Measurements from ENCODE around the gene CDYL. TPM values are rescaled to one million over a fixed set of nuclear protein-coding genes. Genes with fewer than 3 reads are reported as not detected.

CDYL gene
- total RNA-seq, 2 experiments from 2014 or later, result 31.1 to 31.2 TPM

GRCh38 chr6:4894049-4894448 is 117.8 kb downstream of the CDYL start:
- CTCF ChIA-PET, result interaction anchor here (1.1 kb wide), 1 partner anchor 12 kb away, joined by 3 read pairs; no protein-coding TSS in a partner anchor
- peaks cover 42% of the 10 kb centered on the region for H3K36me3 Mint-ChIP-seq (ENCODE audit: low read depth)
- no peaks in the 10 kb centered on the region for H3K9me3 Mint-ChIP-seq
- H3K4me1 Mint-ChIP-seq (ENCODE audit: low read depth), result peaks cover 4% of the 10 kb centered on the region
- DNase-seq (no peak), ATAC-seq (no peak)
- TF ChIP-seq, protein P1, sequence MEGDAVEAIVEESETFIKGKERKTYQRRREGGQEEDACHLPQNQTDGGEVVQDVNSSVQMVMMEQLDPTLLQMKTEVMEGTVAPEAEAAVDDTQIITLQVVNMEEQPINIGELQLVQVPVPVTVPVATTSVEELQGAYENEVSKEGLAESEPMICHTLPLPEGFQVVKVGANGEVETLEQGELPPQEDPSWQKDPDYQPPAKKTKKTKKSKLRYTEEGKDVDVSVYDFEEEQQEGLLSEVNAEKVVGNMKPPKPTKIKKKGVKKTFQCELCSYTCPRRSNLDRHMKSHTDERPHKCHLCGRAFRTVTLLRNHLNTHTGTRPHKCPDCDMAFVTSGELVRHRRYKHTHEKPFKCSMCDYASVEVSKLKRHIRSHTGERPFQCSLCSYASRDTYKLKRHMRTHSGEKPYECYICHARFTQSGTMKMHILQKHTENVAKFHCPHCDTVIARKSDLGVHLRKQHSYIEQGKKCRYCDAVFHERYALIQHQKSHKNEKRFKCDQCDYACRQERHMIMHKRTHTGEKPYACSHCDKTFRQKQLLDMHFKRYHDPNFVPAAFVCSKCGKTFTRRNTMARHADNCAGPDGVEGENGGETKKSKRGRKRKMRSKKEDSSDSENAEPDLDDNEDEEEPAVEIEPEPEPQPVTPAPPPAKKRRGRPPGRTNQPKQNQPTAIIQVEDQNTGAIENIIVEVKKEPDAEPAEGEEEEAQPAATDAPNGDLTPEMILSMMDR (IDR thresholded peaks at IDR 0.05), result no peak
- no peak overlapping the region for H3K27ac Mint-ChIP-seq
- no peaks in the 10 kb centered on the region for H3K27me3 Mint-ChIP-seq
- POLR2A ChIA-PET, result no interaction called here
- intact Hi-C loops (cut with micrococcal nuclease), result no loop called here
- H3K4me3 Mint-ChIP-seq, result no peak overlapping the region

GRCh38 chr6:4895971-4896370 is 119.8 kb downstream of the CDYL start:
- H3K9me3 Mint-ChIP-seq, result no peaks in the 10 kb centered on the region
- intact Hi-C loops (cut with micrococcal nuclease), result no loop called here
- H3K4me3 Mint-ChIP-seq, result no peak overlapping the region
- CTCF ChIA-PET, result interaction anchor here (0.9 kb wide), 1 partner anchor 12 kb away, joined by 3 read pairs; no protein-coding TSS in a partner anchor
- TF ChIP-seq, protein P1 (IDR thresholded peaks at IDR 0.05), result no peak
- no peaks in the 10 kb centered on the region for H3K27me3 Mint-ChIP-seq
- no peak for DNase-seq
- no peaks in the 10 kb centered on the region for H3K4me1 Mint-ChIP-seq (ENCODE audit: low read depth)
- H3K27ac Mint-ChIP-seq, result no peak overlapping the region
- POLR2A ChIA-PET, result no interaction called here
- peaks cover 51% of the 10 kb centered on the region for H3K36me3 Mint-ChIP-seq (ENCODE audit: low read depth)
- ATAC-seq, result no peak

DNA sequence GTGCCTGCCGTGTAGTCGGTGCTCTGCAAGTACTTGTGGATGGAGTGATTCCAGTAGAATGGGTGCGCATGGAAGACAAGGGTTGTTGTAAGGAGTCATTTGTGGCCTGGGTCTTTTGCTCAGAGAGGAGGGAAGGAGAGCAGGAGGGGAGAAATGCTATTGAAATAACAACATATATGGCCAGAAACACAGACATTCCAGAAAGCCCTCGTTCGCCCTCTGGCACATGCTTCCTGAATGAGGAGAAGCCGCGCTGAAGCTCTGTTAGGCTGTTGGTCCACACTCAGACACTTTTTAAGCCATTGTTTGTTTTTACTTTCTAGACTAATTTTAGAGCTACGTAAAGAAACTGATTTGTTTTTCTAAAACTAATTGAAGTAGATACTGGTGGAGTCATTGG is 120.2 kb downstream of the CDYL start:
- H3K27me3 Mint-ChIP-seq, result no peaks in the 10 kb centered on the region
- intact Hi-C loops (cut with micrococcal nuclease), result no loop called here
- ChIA-PET CTCF (interaction anchor here (0.9 kb wide), 1 partner anchor 12 kb away, joined by 3 read pairs; no protein-coding TSS in a partner anchor), POLR2A (no interaction called here)
- TF ChIP-seq, protein P1 (IDR thresholded peaks at IDR 0.05), result no peak
- ATAC-seq (no peak), DNase-seq (no peak)
- no peaks in the 10 kb centered on the region for H3K4me1 Mint-ChIP-seq (ENCODE audit: low read depth)
- H3K27ac Mint-ChIP-seq, result no peak overlapping the region
- H3K4me3 Mint-ChIP-seq, result no peak overlapping the region
- H3K36me3 Mint-ChIP-seq (ENCODE audit: low read depth), result peaks cover 51% of the 10 kb centered on the region
- H3K9me3 Mint-ChIP-seq, result no peaks in the 10 kb centered on the region

DNA sequence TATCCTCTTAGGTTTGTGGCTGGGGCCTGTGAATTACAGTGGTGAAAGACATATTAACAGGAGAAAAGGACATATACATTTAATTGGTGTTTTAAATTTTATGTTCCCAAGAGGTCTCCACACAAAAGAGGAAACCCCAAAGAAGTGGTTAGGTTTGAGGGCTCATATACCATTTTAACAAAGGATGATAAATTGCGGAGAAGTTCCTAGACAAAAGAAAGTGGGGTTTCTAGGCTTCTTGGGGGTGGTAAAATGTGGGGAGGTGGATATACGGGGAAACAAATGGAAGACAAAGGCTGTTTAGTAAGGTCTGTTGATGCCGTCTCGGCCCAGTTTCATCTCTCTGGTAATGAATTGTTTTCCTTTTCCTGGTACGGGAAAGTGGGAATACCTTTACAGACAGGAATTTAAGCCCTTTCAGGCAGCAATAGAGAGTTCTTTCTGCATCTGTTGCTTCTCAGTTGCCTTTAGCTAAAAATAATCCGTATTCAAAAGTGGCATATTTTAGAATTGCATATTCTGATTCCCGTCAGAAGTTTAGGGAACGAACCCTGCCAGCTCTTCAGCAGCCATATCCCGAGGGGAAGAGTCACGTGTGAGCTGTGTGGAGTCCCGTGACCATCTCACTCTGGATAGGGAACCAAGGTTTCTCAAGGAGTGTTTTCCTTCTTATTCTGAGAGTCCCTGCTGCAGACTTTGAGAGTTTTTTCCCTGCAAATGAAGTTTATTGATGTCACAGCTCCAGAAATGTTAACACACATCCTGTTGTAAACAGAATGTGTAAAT is 123.2 kb downstream of the CDYL start:
- ChIA-PET CTCF (no interaction called here), POLR2A (no interaction called here)
- no peak for DNase-seq
- Mint-ChIP-seq H3K36me3 (ENCODE audit: low read depth) (peaks cover 34% of the 10 kb centered on the region), H3K27ac (no peak overlapping the region), H3K4me1 (ENCODE audit: low read depth) (peaks cover 2% of the 10 kb centered on the region), H3K9me3 (no peaks in the 10 kb centered on the region), H3K4me3 (no peak overlapping the region), H3K27me3 (no peaks in the 10 kb centered on the region)
- intact Hi-C loops (cut with micrococcal nuclease), result no loop called here
- ATAC-seq, result no peak
- TF ChIP-seq, protein P1 (IDR thresholded peaks at IDR 0.05), result no peak

DNA sequence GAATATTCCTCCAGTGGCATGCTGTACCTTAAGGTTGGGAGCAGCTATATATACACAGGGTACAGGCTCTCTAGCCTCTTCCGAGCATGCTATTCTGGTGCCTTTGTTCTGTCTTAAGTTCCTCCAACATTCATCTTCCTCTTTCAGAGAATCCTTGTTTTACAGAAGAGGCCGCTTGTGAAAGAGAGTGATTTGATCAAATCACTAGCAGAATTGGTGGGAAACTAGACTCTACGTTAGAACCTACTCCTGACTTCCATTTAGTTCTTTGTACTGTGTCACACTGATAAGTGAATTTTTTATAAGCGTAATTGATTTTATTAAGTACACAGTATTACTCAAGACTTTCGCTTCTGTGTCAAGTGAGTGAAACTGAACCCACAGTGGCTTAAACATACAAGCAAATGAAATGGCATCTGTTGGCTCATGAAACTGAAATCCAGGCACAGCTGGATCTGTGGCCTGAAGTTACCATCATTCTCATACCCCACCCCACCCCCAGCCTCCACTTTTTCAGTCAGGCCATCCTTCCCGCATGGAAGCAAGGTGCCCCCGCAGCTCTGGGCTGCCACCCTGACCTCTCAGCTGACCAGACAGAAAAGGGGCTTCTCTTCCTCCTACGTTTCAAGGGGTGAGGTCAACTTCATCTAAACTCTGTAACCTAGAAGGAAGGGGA is 125.3 kb downstream of the CDYL start:
- ChIA-PET CTCF (no interaction called here), POLR2A (no interaction called here)
- Mint-ChIP-seq H3K9me3 (no peaks in the 10 kb centered on the region), H3K4me3 (no peak overlapping the region), H3K36me3 (ENCODE audit: low read depth) (peaks cover 27% of the 10 kb centered on the region), H3K27ac (no peak overlapping the region), H3K4me1 (ENCODE audit: low read depth) (peaks cover 16% of the 10 kb centered on the region), H3K27me3 (no peaks in the 10 kb centered on the region)
- no peak for DNase-seq
- TF ChIP-seq, protein P1 (IDR thresholded peaks at IDR 0.05), result no peak
- no peak for ATAC-seq
- intact Hi-C loops (cut with micrococcal nuclease), result no loop called here

All from activated CD8-positive, alpha-beta T cell treated with anti-CD3 and anti-CD28 coated beads for 36 hours (primary cell).